Body of pancreas (tissue), 4 donors: ENCODE results near the gene CNTLN.

Experiments
- POLR2A ChIP-seq, 3 donors: fragments of 450-650 bp; IDR thresholded peaks; one replicate each; pipeline ENCODE4 v1.6.1; 2016; ENCODE audit warnings: antibody characterized with exemption in 3 of 3, mild to moderate bottlenecking in 2 of 3
- TF ChIP-seq, protein P1 (sequence below), 7 experiments: fragments of 450-650 bp in 4 of 7; fragments of 200-600 bp in 3 of 7; sonication (generic) in 3 of 7; IDR thresholded peaks; one replicate each; pipeline ENCODE4 v1.5.1; 2016 to 2019; ENCODE audit warnings: antibody characterized with exemption in 7 of 7

DNA sequence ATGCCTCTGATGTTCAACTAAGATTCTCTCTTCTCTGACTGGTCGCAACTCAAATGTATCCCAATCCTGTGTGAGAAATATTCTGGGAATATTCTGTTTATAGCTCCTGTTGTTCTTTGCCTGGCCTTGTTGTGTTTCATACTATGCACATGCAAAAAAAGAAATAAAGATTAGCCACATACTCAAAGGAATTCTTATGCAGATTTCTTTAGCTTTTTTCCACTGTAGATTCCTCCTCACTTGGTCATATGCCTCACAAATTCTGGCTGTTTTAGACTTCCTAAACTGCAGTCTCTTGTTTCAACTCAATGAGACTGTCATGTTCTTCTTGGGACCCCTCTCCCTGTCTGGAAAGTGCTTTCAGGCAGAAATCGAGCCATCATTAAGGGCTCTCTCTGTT is 226.5 kb downstream of the CNTLN start:
- TF ChIP-seq, protein P1, sequence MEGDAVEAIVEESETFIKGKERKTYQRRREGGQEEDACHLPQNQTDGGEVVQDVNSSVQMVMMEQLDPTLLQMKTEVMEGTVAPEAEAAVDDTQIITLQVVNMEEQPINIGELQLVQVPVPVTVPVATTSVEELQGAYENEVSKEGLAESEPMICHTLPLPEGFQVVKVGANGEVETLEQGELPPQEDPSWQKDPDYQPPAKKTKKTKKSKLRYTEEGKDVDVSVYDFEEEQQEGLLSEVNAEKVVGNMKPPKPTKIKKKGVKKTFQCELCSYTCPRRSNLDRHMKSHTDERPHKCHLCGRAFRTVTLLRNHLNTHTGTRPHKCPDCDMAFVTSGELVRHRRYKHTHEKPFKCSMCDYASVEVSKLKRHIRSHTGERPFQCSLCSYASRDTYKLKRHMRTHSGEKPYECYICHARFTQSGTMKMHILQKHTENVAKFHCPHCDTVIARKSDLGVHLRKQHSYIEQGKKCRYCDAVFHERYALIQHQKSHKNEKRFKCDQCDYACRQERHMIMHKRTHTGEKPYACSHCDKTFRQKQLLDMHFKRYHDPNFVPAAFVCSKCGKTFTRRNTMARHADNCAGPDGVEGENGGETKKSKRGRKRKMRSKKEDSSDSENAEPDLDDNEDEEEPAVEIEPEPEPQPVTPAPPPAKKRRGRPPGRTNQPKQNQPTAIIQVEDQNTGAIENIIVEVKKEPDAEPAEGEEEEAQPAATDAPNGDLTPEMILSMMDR (IDR thresholded peaks at IDR 0.05) = no peak
- TF ChIP-seq POLR2A (IDR thresholded peaks at IDR 0.05) = no peak
